Fibroblast of gingiva (primary cell): ENCODE data around the gene AARS2.
"Not testable (repeated sequence)": the region's sequence is repeated elsewhere in the genome, so short reads cannot be mapped to it uniquely, and the experiment has no call there.

Source experiments
- DNase-seq: peaks from one replicate; pipeline ENCODE4 v3.0.0-alpha.2; 2011; ENCODE audit warnings: low read depth

The AARS2 gene

GRCh38 chr6:44329858-44330257 lies 16.7 kb upstream of the AARS2 start:
- DNase-seq, result no peak

GRCh38 chr6:44328203-44328602 lies 15.1 kb upstream of the AARS2 start:
- DNase-seq, result not testable (repeated sequence)

- DNase-seq, result no peak
Observed at GRCh38 chr6:44327760-44328159, 14.6 kb upstream of the AARS2 start.

GRCh38 chr6:44327096-44327495 lies 13.9 kb upstream of the AARS2 start:
- DNase-seq, result no peak

GRCh38 chr6:44321210-44321609 lies 8.1 kb upstream of the AARS2 start:
- no peak for DNase-seq

GRCh38 chr6:44317136-44317631 lies 4.0 kb upstream of the AARS2 start:
- not testable (repeated sequence) for DNase-seq

- no peak for DNase-seq
Observed at GRCh38 chr6:44316481-44316880, 3.3 kb upstream of the AARS2 start.

GRCh38 chr6:44315951-44316350 lies 2.8 kb upstream of the AARS2 start:
- DNase-seq, result no peak

- DNase-seq, result no peak
Observed at GRCh38 chr6:44315516-44315915, 2.4 kb upstream of the AARS2 start.

GRCh38 chr6:44314657-44315056 lies 1.5 kb upstream of the AARS2 start:
- not testable (repeated sequence) for DNase-seq

- DNase-seq, result no peak
Observed at GRCh38 chr6:44311767-44312166, 1.4 kb downstream of the AARS2 start.

- no peak for DNase-seq
Observed at GRCh38 chr6:44311304-44311703, 1.8 kb downstream of the AARS2 start.

GRCh38 chr6:44310241-44310640 lies 2.9 kb downstream of the AARS2 start:
- DNase-seq, result no peak

GRCh38 chr6:44309631-44310030 lies 3.5 kb downstream of the AARS2 start:
- DNase-seq, result no peak

GRCh38 chr6:44309092-44309491 lies 4.1 kb downstream of the AARS2 start:
- DNase-seq, result no peak

- no peak for DNase-seq
Observed at GRCh38 chr6:44307217-44307616, 5.9 kb downstream of the AARS2 start.

GRCh38 chr6:44306710-44307109 lies 6.4 kb downstream of the AARS2 start:
- DNase-seq, result no peak

- DNase-seq, result no peak
Observed at GRCh38 chr6:44305200-44305725, 7.9 kb downstream of the AARS2 start.

GRCh38 chr6:44304282-44305199 lies 8.6 kb downstream of the AARS2 start:
- peak; percentile 21 for DNase-seq

- DNase-seq, result no peak
Observed at GRCh38 chr6:44303842-44304241, 9.3 kb downstream of the AARS2 start.

GRCh38 chr6:44302856-44303255 lies 10.3 kb downstream of the AARS2 start:
- no peak for DNase-seq

GRCh38 chr6:44301782-44302564 lies 11.2 kb downstream of the AARS2 start:
- DNase-seq, result no peak

- no peak for DNase-seq
Observed at GRCh38 chr6:44301106-44301505, 12.0 kb downstream of the AARS2 start.
